H1 (cell line): ENCODE measurements around the gene SRP9.

Experiments used
- EP300 ChIP-seq, 2 experiments: IDR thresholded peaks; 1 replicate in 1 of 2; 2 replicates in 1 of 2; pipeline ENCODE4 v1.6.1; 2011 to 2012; ENCODE audit warnings: low read depth in 2 of 2, low read length in 2 of 2, mild to moderate bottlenecking in 2 of 2, borderline replicate concordance in 1 of 2, inconsistent platforms in 1 of 2, moderate library complexity in 1 of 2
- POLR2A ChIP-seq, 2 experiments: IDR thresholded peaks; 1 replicate in 1 of 2; 2 replicates in 1 of 2; pipeline ENCODE4 v1.6.1; 2011; ENCODE audit warnings: low read depth in 2 of 2, low read length in 2 of 2, mild to moderate bottlenecking in 2 of 2; ENCODE audit errors: control extremely low read depth in 1 of 2

DNA sequence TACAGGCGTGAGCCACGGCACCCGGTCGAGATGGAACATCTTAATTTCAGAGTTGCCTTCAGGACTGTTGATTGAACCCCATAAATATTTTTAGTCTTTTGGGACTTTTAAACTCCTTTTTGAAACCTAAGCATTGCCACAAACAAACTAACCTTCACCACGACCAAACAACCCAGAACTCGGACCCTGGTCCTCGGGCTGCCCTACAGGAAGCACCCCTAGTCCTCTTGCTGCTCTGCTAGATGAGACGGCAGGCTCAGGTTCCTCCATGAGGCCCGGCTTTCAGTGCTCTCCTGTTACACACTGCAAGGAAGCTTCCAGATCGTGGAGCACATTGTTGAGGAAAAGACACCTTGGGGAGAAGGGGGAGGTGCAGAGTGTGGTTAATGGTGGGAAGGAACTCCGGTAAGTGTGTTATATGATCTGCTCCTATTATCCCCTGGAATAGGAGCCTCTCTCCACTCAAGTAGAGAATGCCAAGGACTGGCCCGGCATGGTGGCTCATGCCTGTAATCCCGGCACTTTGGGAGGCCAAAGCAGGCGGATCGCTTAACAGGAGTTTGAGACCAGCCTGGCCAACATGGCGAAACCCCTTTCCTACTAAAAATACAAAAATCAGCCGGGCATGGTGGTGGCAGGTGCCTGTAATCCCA lies 38.0 kb downstream of the SRP9 start:
- no peak for TF ChIP-seq POLR2A (IDR thresholded peaks at IDR 0.05; ENCODE audit: control extremely low read depth in 1 of 2, low read depth in 2 of 2, low read length in 2 of 2)
- no peak for TF ChIP-seq EP300 (IDR thresholded peaks at IDR 0.05; ENCODE audit: borderline replicate concordance in 1 of 2, low read depth in 2 of 2, low read length in 2 of 2)
